ENCODE measurements around the gene TCEA2. TPM values are rescaled to one million over a fixed set of nuclear protein-coding genes. Genes with fewer than 3 reads are reported as not detected.

TCEA2 gene

DNA sequence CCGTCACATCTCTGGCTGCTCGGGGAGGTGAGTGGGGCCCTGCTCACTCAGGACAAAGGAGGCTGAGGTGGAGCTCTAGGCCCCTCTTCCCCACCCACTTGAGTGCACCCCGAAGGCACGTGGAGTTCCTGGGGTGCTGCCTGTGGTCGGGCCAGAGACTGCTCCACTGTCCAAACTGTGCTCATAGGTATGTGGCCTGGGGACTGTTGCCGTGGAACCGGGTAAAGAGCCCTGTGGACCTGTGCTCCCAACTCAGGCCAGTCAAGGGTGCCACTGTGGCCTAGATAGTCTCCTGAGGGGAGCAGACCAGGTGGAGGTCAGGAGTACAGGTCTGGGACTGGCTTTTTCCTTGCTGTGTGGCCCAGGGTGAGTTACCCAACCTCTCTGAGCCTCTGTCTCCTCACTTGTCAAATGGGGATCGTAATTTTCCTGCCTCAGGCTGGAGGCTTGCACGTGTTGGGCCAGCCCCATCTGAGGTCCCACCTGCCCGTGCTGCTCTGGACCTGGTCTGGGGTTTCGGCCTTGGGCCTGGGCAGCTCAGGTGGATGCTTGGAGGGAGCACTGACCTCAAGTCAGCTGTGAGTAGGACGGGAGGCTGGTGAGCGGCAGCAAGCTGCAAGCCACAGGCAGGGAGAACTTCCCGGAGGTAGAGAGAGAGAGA is 56.8 kb downstream of the TCEA2 start:
- peak overlapping the region; percentile 59 for H4K8ac ChIP-seq (ENCODE audit: low read length)
- H3K9ac ChIP-seq (ENCODE audit: low read length): no peak overlapping the region
- 73% methylated on average over 13 of the region's 14 CpGs for WGBS
- H3K79me1 ChIP-seq (replicated peaks; ENCODE audit: low read length, poor library complexity, severe bottlenecking): no peaks in the 10 kb centered on the region
- H2BK120ac ChIP-seq (ENCODE audit: low read depth, low read length): no peak overlapping the region
- H3K4ac ChIP-seq (ENCODE audit: low read depth in 1 of 2, low read length in 2 of 2): no peak overlapping the region
- H3K4me3 ChIP-seq (ENCODE audit: insufficient read depth in 1 of 2, low read depth in 1 of 2, low read length in 2 of 2): no peak overlapping the region
- no peak overlapping the region for H2BK5ac ChIP-seq (ENCODE audit: low read depth, low read length, poor library complexity, severe bottlenecking)
- H3K9me3 ChIP-seq (ENCODE audit: control insufficient read depth, low read length): no peaks in the 10 kb centered on the region
- no peak overlapping the region for H3K14ac ChIP-seq (ENCODE audit: low read length in 2 of 2)
- no peak overlapping the region for H2BK12ac ChIP-seq (ENCODE audit: low read length in 2 of 2)
- no peak overlapping the region for H2AFZ ChIP-seq (ENCODE audit: low read depth, low read length)
- H3K18ac ChIP-seq (ENCODE audit: low read depth in 1 of 2, low read length in 2 of 2): no peak overlapping the region
- no peak overlapping the region for H2BK15ac ChIP-seq (ENCODE audit: low read depth, poor library complexity, severe bottlenecking)
- no peaks in the 10 kb centered on the region for H3K36me3 ChIP-seq (ENCODE audit: control insufficient read depth in 1 of 2, insufficient read depth in 2 of 2, low read depth in 1 of 2, low read length in 2 of 2)
- H3K27me3 ChIP-seq (ENCODE audit: control insufficient read depth in 1 of 2, insufficient read depth in 1 of 2, low read length in 2 of 2): peaks cover 35 to 64% of the 10 kb centered on the region in 2 experiments
- H2AK5ac ChIP-seq (ENCODE audit: low read length, severe bottlenecking): no peak overlapping the region
- H4K91ac ChIP-seq (ENCODE audit: low read length): no peak overlapping the region
- no peak for DNase-seq
- no peak overlapping the region for H3K23ac ChIP-seq (ENCODE audit: low read length in 2 of 2)
- no peak overlapping the region for H3K4me2 ChIP-seq (ENCODE audit: low read length, poor library complexity, severe bottlenecking)
- no peak overlapping the region for H3K27ac ChIP-seq (ENCODE audit: low read length, poor library complexity, severe bottlenecking)
- H3K4me1 ChIP-seq (ENCODE audit: control insufficient read depth, insufficient read depth, low read depth, low read length): peaks cover 8% of the 10 kb centered on the region

DNA sequence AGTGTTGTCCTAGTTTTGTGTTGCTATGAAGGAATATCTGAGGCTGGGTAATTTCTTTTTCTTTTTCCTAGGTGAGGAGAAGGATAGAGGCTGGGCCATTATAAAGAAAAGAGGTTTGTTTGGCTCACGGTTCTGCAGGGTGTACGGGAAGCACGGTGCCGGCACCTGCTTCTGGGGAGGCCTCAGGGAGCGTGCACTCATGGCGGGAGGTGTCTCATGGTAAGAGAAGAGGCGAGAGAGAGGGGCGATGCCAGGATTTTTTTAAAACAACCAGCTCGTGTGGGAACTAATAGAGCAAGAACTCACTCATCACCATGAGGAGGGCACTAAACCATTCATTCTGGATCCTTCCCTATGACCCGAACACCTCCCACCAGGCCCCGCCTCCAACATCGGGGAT is 58.6 kb downstream of the TCEA2 start:
- H4K91ac ChIP-seq (ENCODE audit: low read length): no peak overlapping the region
- H3K4ac ChIP-seq (ENCODE audit: low read depth in 1 of 2, low read length in 2 of 2): no peak overlapping the region
- no peaks in the 10 kb centered on the region for H3K36me3 ChIP-seq (ENCODE audit: control insufficient read depth in 1 of 2, insufficient read depth in 2 of 2, low read depth in 1 of 2, low read length in 2 of 2)
- no peaks in the 10 kb centered on the region for H3K9me3 ChIP-seq (ENCODE audit: control insufficient read depth, low read length)
- no peak overlapping the region for H3K14ac ChIP-seq (ENCODE audit: low read length in 2 of 2)
- 86% methylated on average over 12 of the region's 12 CpGs for WGBS
- DNase-seq: no peak
- no peak overlapping the region for H2AK5ac ChIP-seq (ENCODE audit: low read length, severe bottlenecking)
- no peak overlapping the region for H3K18ac ChIP-seq (ENCODE audit: low read depth in 1 of 2, low read length in 2 of 2)
- H3K27me3 ChIP-seq (ENCODE audit: control insufficient read depth in 1 of 2, insufficient read depth in 1 of 2, low read length in 2 of 2): peaks cover 24 to 53% of the 10 kb centered on the region in 2 experiments
- H3K9ac ChIP-seq (ENCODE audit: low read length): no peak overlapping the region
- no peak overlapping the region for H2BK12ac ChIP-seq (ENCODE audit: low read length in 2 of 2)
- no peak overlapping the region for H2BK5ac ChIP-seq (ENCODE audit: low read depth, low read length, poor library complexity, severe bottlenecking)
- H2AFZ ChIP-seq (ENCODE audit: low read depth, low read length): no peak overlapping the region
- no peaks in the 10 kb centered on the region for H3K79me1 ChIP-seq (replicated peaks; ENCODE audit: low read length, poor library complexity, severe bottlenecking)
- H3K4me2 ChIP-seq (ENCODE audit: low read length, poor library complexity, severe bottlenecking): no peak overlapping the region
- peaks cover 4% of the 10 kb centered on the region for H3K4me1 ChIP-seq (ENCODE audit: control insufficient read depth, insufficient read depth, low read depth, low read length)
- H2BK120ac ChIP-seq (ENCODE audit: low read depth, low read length): no peak overlapping the region
- no peak overlapping the region for H3K23ac ChIP-seq (ENCODE audit: low read length in 2 of 2)
- no peak overlapping the region for H3K27ac ChIP-seq (ENCODE audit: low read length, poor library complexity, severe bottlenecking)
- H4K8ac ChIP-seq (ENCODE audit: low read length): no peak overlapping the region
- no peak overlapping the region for H2BK15ac ChIP-seq (ENCODE audit: low read depth, poor library complexity, severe bottlenecking)
- no peak overlapping the region for H3K4me3 ChIP-seq (ENCODE audit: insufficient read depth in 1 of 2, low read depth in 1 of 2, low read length in 2 of 2)

Small RNAs within 50 kb of the gene (small RNA-seq; reads per million reads assigned to genes)
- gene AL355803.1 (ENCODE audit: low read depth) (not detected), gene MIR6813 (ENCODE audit: low read depth) (not detected)

Measured in mesenchymal stem cell (in vitro differentiated cells and primary cell).